ENCODE measurements around the gene IRS1. TPM values are rescaled to one million over a fixed set of nuclear protein-coding genes. Genes with fewer than 3 reads are reported as not detected.

The IRS1 gene
- total RNA-seq, 1 donor from 2014 or later, result 17.0 TPM

- DNase-seq (ENCODE audit: low spot score), result no peak
Measured at GRCh38 chr2:226692521-226693126, 107.0 kb downstream of the IRS1 start.

GRCh38 chr2:226691255-226691654 is 108.4 kb downstream of the IRS1 start:
- no peak for DNase-seq (ENCODE audit: low spot score)

- DNase-seq (ENCODE audit: low spot score), result no peak
Measured at GRCh38 chr2:226690461-226691024, 109.1 kb downstream of the IRS1 start.

GRCh38 chr2:226687641-226688253 is 111.9 kb downstream of the IRS1 start:
- no peak for DNase-seq (ENCODE audit: low spot score)

- no peak for DNase-seq (ENCODE audit: low spot score)
Measured at GRCh38 chr2:226684563-226684959, 115.1 kb downstream of the IRS1 start.

- DNase-seq (ENCODE audit: low spot score), result no peak
Measured at GRCh38 chr2:226683944-226684562, 115.6 kb downstream of the IRS1 start.

- DNase-seq (ENCODE audit: low spot score), result no peak
Measured at GRCh38 chr2:226683196-226683595, 116.4 kb downstream of the IRS1 start.

Other genes starting within 250 kb of the IRS1 start
- gene RHBDD1, start 36.2 kb upstream of the IRS1 start, total RNA-seq, result 31.9 TPM